GM19455 (cell line): ENCODE measurements around the gene EPHB6.

Experiments used
- ATAC-seq: cut with Tn5 transposase; IDR thresholded peaks from one replicate; pipeline ENCODE4 v1.9.1; 2021; ENCODE audit not compliant: unreplicated experiment

Gene EPHB6, protein sequence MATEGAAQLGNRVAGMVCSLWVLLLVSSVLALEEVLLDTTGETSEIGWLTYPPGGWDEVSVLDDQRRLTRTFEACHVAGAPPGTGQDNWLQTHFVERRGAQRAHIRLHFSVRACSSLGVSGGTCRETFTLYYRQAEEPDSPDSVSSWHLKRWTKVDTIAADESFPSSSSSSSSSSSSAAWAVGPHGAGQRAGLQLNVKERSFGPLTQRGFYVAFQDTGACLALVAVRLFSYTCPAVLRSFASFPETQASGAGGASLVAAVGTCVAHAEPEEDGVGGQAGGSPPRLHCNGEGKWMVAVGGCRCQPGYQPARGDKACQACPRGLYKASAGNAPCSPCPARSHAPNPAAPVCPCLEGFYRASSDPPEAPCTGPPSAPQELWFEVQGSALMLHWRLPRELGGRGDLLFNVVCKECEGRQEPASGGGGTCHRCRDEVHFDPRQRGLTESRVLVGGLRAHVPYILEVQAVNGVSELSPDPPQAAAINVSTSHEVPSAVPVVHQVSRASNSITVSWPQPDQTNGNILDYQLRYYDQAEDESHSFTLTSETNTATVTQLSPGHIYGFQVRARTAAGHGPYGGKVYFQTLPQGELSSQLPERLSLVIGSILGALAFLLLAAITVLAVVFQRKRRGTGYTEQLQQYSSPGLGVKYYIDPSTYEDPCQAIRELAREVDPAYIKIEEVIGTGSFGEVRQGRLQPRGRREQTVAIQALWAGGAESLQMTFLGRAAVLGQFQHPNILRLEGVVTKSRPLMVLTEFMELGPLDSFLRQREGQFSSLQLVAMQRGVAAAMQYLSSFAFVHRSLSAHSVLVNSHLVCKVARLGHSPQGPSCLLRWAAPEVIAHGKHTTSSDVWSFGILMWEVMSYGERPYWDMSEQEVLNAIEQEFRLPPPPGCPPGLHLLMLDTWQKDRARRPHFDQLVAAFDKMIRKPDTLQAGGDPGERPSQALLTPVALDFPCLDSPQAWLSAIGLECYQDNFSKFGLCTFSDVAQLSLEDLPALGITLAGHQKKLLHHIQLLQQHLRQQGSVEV

DNA sequence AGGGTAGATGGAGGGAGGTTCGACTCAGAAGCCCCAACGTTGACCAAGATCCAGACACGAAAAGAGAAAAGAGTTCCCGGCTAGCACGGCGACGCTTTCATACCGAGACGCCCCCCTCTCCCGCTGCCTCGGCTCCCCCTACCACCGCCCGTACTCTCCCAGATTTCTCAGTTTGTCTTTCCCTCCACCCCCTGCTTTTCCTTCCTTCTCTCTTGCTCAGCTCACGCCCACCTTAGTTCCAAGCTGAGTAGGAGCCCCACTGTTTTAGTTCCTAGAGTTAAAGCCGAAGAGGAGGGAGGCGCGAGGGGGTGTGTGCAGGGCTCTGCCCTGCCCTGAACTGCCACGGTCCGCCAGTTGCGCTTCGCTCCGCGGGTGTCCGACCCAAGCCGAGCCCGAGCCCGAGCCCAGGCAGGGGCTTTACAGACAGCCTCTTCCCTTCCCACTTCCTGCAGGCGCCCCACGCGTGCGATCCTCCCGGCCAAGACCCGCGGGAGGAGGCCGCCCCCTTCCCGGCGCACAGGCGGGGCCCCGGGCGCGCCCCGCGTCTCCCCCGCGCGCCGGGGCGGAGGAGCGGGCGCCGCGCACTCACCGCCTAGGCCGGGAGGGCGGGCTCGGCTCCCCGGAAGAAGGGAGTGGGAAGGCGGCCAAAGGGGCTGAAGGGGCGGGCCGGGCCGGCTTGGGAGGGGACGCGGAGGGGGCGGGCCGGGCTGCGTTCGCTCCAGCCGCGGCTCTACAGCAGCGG lies at the start of gene EPHB6:
EPHB6 (plus strand) TSS at position 705 of the 742 bp plus-strand sequence. CDS start 8,152 bp downstream, outside the sequence.
- ATAC-seq, result peak; percentile 63

- ATAC-seq, result no peak
Measured at GRCh38 chr7:142805350-142806021, 49.4 kb upstream of the EPHB6 start.

DNA sequence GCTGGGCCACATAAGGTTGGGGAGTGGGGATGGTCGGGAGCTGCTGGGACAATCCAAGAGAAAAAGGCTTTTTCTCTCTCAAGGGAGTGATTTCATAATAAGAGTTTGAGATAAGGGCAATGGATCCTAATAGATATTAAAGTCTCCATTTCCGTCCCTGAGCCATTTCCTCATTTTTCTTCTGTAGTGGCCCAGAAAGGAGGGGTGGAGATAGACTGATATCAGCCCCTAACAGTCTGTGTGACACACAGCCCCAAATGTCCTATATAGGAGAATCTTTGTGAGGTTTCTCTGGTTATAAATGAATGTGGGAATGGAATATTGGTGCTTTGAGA lies 48.9 kb upstream of the EPHB6 start:
- ATAC-seq, result no peak

DNA sequence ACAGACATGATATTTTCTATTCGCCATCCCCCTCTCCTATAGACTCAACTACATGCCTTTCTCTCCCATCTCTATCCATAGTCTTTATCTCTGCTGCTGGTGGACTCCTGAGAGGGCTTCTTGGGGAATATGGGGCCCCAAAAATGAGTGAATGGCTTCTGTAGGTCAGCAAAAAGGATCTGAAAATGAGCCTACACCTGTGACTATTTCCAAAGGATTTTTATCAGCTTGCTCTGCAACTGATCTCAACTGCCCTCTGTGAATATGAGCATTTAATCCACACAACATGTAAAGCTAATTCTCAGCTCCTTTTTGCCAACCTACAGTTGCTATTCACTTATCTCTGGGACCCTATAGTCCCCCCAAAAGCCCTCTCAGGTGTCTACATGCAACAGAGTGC lies 47.9 kb upstream of the EPHB6 start:
- ATAC-seq, result no peak

DNA sequence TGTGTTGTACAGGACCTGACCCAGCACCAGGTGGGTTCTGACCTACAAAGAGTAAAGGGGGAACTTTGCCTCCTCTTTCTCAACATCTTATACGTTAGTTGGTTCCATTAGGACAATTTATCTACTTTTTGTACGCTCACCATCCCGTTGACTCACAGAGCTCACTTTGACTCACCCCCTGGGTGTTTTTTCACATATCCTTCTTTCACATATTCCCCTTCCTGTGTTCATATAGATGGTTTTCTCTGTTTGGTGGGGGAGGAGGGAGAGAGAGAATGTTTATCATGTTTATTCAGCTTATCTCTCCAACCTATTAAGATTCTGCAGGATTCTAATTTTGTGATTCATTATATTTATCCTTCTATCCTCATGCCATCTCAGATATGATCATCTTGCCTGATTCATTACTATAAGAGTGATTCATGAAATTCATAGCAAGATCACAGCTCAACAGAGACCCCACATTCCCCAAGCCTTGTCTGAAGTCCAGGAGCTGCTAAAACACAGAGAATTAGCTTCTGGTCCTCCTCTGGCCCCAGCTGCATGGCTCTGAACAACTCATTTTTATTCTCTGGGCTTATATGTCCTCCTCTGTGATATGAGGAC lies 46.9 kb upstream of the EPHB6 start:
- no peak for ATAC-seq

DNA sequence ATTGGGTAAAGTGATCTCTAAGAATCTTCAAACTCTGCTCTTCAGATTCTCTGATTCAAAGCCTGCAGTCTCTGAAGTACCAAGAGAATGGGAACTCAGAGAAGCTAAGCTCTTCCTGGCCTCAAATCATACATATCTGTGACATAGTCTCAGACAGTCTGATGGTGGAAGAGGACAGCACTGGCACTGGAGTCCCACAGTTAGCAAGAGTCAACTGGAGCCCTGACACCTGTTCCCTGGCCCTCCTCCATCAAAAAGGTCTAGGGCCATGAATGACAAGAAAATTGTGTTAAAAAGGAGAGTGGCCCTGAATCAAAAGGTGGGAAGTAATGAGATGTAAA lies 46.4 kb upstream of the EPHB6 start:
- ATAC-seq, result peak; percentile 35

DNA sequence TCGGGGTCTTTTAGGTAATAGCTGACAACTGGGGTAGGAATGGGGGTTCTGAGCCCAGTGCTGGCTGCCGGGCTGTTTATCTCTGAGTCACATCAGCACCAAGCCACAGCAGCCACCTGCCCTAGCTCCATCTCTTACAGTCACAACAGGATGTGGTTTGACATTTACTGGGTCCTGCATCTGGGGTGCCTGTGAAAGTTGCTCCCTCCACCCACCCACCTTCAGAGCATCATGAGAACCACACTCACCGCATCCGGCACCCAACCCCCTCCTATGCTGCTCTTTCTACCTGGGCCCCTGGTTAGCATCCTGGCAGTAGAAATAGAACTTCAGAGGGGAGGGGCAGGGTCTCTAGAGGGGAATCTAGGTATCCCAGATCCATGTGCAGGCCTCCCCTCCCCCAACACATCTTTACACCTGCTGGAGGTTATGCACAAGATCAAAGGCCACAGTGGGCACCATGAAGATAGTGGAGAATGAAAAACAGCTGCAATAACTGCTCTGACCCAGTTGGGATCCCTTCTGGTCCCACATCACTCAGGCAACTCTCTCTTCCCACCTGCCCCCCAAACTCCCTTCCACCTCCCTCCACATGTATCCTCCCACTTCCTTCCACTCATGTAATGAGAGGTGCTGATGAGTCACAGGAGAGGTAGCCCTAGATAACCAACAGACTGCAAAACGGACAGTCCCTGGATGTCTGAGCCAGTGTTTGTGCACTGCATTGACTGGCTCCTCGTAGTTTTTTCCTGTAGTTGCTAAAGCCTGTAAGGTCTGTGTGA lies 45.9 kb upstream of the EPHB6 start:
- peak; percentile 89 for ATAC-seq

DNA sequence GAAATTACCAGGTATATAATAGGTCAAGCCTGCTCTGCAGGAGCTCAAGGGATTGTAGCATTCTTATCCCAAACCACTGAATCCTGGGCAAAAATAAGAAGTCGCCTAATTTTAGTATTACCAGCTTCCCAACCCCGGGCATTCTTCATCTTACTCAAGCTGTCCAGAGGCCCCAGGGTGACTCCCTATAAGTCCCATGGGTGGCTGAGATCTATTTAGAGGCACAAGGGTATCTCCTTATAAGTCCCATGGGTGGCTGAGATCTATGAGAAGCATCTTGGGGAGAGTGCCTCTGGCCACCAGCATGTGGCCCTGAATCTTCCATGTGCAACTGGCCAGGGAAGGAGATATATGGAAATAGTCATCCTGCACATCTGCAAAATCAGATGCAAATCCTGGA lies 45.2 kb upstream of the EPHB6 start:
- no peak for ATAC-seq

GRCh38 chr7:142811154-142811737 lies 43.6 kb upstream of the EPHB6 start:
- ATAC-seq, result no peak

GRCh38 chr7:142812437-142813215 lies 42.2 kb upstream of the EPHB6 start:
- no peak for ATAC-seq

GRCh38 chr7:142813226-142813625 lies 41.6 kb upstream of the EPHB6 start:
- ATAC-seq, result no peak

GRCh38 chr7:142813699-142814098 lies 41.2 kb upstream of the EPHB6 start:
- ATAC-seq, result no peak

DNA sequence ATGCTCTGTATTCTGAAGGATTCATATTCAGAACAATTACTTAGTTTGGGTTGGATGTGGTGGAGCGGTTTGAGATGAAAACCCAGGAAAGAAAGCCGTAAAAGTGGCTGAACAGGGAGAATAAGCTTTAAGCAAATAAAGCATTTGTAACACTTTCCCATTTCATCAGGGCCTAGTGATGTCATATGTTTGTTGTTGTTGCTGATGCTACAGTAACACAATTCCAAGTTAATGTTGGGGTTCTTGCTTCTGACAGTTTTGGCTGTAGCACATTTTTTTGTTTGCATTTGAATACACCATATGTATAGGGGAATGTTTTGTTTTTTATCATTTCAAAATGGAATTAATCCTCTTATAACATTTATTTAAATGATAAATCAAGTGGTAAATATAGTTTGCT lies 40.4 kb upstream of the EPHB6 start:
- ATAC-seq, result no peak

DNA sequence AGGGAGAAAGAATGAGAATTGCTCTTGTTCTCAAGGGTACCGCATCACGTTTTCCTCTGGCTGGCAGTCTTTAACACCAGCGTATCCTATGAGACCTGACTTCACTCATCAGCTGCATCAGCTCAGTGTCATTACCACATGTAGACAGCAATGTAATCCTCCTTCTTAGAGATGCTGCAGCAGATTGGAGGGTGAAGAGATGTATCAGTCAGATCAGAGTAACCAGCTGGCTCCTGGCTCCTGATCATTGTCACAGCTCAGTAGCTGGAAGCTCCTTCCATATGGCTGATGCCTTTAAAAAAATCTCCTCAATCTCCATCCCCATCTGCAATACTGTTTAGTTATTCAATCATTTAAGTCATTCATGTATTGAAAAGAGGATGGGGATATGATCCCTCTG lies 39.7 kb upstream of the EPHB6 start:
- no peak for ATAC-seq

- ATAC-seq, result no peak
Measured at GRCh38 chr7:142817506-142817905, 37.4 kb upstream of the EPHB6 start.

DNA sequence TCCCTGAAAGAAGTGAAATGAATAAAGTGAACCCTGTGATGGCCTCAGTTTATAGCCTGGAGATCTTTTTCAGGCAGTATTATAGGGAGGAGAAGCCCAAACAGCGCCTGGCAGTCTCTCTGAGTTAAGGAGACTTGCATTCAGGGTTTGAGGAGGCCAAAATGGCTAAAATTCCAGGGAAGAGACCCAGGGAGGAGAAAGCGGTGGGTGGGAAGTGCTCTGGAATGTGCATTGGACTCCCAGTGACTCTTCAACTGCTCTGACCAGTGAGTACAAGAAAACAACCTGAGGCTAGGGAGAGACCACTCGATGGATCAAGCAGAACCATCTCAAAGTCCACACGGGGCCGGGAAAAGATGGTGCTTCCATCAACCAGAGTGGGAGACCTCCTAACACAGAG lies 35.3 kb upstream of the EPHB6 start:
- ATAC-seq, result no peak

- no peak for ATAC-seq
Measured at GRCh38 chr7:142822714-142823113, 32.2 kb upstream of the EPHB6 start.

- ATAC-seq, result no peak
Measured at GRCh38 chr7:142827951-142828500, 26.9 kb upstream of the EPHB6 start.
